NCI-H1436 (cell line): ENCODE data around the gene GATA5.

Source experiments
- DNase-seq: peaks from one replicate; lab custom pipeline; 2025; lab: John Stamatoyannopoulos, UW

The GATA5 gene

GRCh38 chr20:62472941-62473585 is 2.7 kb downstream of the GATA5 start:
- DNase-seq, result no peak

- no peak for DNase-seq
Measured at GRCh38 chr20:62472138-62472940, 3.5 kb downstream of the GATA5 start.

- DNase-seq, result no peak
Measured at GRCh38 chr20:62470459-62470858, 5.3 kb downstream of the GATA5 start.

- DNase-seq, result no peak
Measured at GRCh38 chr20:62470001-62470400, 5.8 kb downstream of the GATA5 start.

- no peak for DNase-seq
Measured at GRCh38 chr20:62469352-62469751, 6.4 kb downstream of the GATA5 start.

GRCh38 chr20:62466806-62467537 is 8.8 kb downstream of the GATA5 start:
- DNase-seq, result no peak

GRCh38 chr20:62466072-62466760 is 9.6 kb downstream of the GATA5 start:
- no peak for DNase-seq

- DNase-seq, result no peak
Measured at GRCh38 chr20:62464990-62465389, 10.8 kb downstream of the GATA5 start.

GRCh38 chr20:62464425-62464770 is 11.4 kb downstream of the GATA5 start:
- DNase-seq, result no peak

GRCh38 chr20:62463651-62464424 is 12.0 kb downstream of the GATA5 start:
- DNase-seq, result no peak

- DNase-seq, result no peak
Measured at GRCh38 chr20:62462976-62463592, 12.7 kb downstream of the GATA5 start.

- no peak for DNase-seq
Measured at GRCh38 chr20:62461834-62462233, 14.0 kb downstream of the GATA5 start.

GRCh38 chr20:62461157-62461556 is 14.6 kb downstream of the GATA5 start:
- DNase-seq, result no peak

- no peak for DNase-seq
Measured at GRCh38 chr20:62460678-62461077, 15.1 kb downstream of the GATA5 start.

GRCh38 chr20:62459488-62459887 is 16.3 kb downstream of the GATA5 start:
- DNase-seq, result no peak

GRCh38 chr20:62458275-62459251 is 17.2 kb downstream of the GATA5 start:
- no peak for DNase-seq

GRCh38 chr20:62457831-62458230 is 18.0 kb downstream of the GATA5 start:
- DNase-seq, result no peak

- DNase-seq, result peak; percentile 6
Measured at GRCh38 chr20:62457098-62457497, 18.7 kb downstream of the GATA5 start.

- no peak for DNase-seq
Measured at GRCh38 chr20:62455929-62456328, 19.9 kb downstream of the GATA5 start.
